GM18511 (cell line): ENCODE measurements around the gene KRTCAP3.
A peak's percentile ranks its signal among the peaks of the same experiment; 100 is the strongest.

Experiments
- ATAC-seq: cut with Tn5 transposase; IDR thresholded peaks from one replicate; pipeline ENCODE4 v1.9.1; 2021; ENCODE audit warnings: mild to moderate bottlenecking, moderate library complexity; ENCODE audit not compliant: unreplicated experiment

The KRTCAP3 gene

GRCh38 chr2:27441226-27441926 lies 805 bp upstream of the KRTCAP3 start:
- no peak for ATAC-seq

GRCh38 chr2:27442920-27443282 lies 720 bp downstream of the KRTCAP3 start:
- ATAC-seq = no peak

- no peak for ATAC-seq
Measured at GRCh38 chr2:27445155-27445554, 3.0 kb downstream of the KRTCAP3 start.

GRCh38 chr2:27445615-27446014 lies 3.4 kb downstream of the KRTCAP3 start:
- no peak for ATAC-seq

DNA sequence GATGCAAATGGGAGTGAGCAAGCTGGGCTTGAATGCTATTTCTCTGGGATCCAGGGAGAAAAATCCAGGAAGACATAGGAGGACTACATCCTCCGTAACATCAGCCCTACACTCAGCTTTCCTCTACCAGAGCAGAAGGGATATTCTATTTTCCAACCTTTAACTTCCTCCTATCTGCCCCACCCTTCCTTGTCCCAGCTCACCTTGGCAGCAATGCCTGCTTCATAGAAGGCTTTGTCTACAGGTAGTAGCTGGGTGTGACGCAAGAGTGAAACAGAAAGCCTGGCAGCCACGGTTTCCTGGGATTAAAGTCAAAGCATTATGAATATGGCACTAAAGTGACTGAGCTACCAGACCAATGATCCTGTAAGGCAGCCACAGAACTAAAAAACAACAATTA lies 3.9 kb downstream of the KRTCAP3 start:
- no peak for ATAC-seq

DNA sequence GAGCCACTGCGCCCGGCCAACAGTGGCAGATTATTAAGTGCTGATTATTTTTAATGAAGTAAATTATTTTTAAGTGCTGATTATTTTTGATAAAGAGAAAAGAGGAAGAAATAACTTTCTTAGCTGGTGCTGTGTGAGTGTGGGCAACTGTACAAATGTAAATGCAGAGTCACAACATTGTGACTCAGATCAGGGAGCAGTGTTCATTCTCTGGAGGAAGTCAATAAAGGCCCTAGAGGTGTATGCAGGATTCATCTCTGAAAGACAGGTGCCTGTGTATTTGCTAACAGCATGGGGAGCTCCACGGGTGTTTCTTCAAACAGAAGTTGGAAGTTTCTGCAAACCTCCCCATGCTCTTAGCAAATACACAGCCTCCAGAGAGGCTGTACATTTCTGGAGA lies 6.2 kb downstream of the KRTCAP3 start:
- ATAC-seq = no peak

DNA sequence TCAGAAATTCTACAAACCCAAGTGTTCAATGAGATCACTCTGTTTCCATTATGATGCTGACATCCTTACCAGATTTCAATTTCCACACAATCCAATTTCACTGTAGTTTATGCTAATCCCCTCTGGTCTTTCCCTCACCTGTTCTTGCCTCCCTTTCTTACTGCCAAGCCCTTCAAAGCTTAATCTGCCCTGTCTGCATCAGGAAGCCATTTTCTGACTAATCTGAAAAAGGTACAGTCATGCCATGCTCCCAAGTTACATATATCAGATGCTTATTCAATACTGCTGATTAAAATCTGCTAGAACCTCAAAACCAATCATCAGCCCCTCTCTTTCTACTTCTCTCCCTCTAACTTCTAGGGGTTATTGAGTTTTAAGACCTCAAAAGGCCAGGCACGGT lies 8.9 kb downstream of the KRTCAP3 start:
- ATAC-seq = no peak

DNA sequence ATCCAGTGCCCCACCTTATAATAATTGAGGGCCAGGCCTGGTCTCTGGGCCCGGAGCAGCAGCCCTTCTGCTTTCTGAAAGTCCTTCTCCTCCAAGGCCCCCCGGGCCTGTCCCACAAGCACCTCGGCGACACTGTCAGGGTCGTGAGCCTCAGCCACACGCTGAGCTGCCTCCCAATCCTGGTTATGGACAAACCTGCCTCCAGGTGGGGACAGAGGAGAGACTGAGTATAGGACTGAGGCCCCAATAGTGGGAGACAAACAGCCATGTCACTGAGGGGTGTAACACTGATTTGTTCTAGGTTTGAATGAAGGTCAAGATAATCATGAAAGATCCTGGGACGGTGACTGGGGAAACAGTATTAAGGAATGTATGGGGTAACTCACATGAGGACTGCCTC lies 11.8 kb downstream of the KRTCAP3 start:
- no peak for ATAC-seq

- ATAC-seq = no peak
Measured at GRCh38 chr2:27461118-27461517, 18.9 kb downstream of the KRTCAP3 start.

DNA sequence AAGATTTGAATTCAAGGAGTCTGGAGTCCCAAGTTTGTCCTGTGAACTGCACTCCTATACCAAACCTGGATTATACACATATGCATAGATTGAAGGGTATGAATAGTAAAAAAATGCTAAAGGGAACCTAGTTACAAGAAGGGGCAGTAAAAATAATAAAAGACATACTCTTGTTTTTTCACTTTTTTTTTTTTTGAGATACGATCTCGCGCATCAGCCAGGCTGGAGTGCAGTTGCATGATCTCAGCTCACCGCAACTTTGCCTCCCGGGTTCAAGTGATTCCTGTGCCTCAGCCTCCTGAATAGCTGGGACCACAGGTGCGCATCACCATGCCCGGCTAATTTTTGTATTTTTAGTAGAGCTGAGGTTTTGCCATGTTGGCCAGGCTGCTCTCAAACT lies 22.3 kb downstream of the KRTCAP3 start:
- no peak for ATAC-seq

- ATAC-seq = no peak
Measured at GRCh38 chr2:27471961-27472360, 29.8 kb downstream of the KRTCAP3 start.

DNA sequence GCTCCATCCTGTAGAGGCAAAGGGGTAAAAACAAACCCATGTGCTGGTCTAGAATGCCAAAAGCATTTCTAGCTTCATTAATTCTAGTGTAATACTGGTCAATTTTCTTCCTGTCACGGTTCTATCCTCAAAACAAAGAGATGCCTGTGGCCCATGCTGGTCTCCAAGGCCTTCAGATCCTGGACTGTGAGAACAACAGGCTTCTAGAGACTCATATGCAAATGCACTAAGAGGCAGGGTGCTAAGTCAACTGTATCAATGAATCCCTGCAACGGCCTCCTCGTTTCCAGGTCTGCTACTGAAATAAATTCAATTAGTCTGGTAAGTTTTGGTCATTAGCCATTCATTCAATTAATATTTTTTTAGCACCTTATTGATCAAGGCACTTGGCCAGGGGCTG lies 43.3 kb downstream of the KRTCAP3 start:
- ATAC-seq = no peak

GRCh38 chr2:27489118-27489497 lies 46.9 kb downstream of the KRTCAP3 start:
- ATAC-seq = peak; percentile 14

DNA sequence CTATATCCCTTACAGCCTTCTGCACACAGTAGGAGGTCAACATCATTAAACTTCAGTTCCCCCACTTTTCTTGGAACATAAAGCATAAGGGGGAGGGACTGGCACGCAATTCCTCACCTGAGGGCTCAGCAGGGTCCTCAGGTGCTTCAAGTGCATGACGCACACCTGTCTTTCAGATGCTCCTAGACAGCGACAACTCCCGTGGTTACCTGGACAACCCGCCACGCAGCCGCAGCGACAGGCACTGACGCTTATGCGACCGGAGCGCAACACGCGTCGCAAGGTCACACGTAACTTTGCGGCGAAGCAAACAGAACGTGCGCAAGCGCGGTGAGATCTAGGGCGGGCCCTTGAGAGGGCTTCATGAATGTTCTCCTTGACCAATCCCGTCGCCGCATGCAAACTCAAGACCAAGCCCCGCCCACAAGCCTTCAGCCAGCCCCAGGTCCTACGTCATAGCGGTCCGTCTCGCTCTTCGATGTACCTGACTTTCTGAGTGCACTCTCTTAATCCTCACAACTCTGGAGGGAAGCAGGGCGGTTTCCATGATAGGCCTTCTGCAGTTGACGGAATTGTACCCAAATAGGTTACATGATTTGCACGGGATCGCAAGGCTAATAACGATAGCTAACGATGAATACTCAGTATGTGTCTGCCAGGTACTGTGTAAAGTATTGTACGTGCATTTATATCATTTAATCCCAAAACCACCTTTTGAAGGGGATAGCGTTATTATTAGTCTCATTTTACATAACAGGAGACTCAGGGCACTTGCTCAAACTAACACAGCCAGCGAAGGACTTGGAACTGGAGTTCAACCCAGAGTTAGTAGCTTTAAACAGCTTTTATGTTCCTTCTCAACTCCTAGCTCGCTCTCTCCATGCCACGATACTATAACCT lies 47.6 kb downstream of the KRTCAP3 start, which contains the start of gene IFT172:
IFT172 (minus strand) TSS at position 246 of the 900 bp plus-strand sequence; CDS start at position 156, 90 bp downstream.
- ATAC-seq = peak; percentile 99

DNA sequence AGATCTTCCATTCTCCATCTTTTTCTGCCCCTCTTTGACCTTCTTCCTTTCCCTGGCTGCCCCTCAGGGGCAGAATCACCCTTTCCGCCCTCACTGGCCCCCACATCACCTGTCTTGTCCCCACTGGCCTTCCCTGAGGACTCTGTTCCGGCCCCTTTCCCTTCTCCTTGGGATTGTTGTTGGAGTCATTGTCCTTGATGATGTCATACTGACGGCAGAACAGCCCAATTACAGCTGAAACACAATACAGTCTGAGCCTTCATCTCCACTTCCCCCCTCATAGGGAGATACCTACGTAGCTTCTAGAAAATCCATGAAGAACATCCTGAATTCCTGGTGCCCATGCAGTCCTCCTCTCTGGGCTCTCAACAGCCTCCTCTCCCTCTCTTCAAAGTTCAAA lies 50.4 kb downstream of the KRTCAP3 start:
- ATAC-seq = no peak

- no peak for ATAC-seq
Measured at GRCh38 chr2:27493948-27494283, 51.7 kb downstream of the KRTCAP3 start.
